Loucy (cell line): ENCODE data around the gene TRIP6.

Experiments
- H2AFZ ChIP-seq: fragments of 200-600 bp; sonication (generic); 2 replicates; pipeline ENCODE4 v1.6.0; 2016; ENCODE audit warnings: antibody characterized with exemption, mild to moderate bottlenecking, low read length, moderate library complexity
- H3F3A ChIP-seq: fragments of 200-600 bp; 2 replicates; pipeline ENCODE4 v1.6.0; 2016; ENCODE audit warnings: antibody characterized with exemption, low read depth, mild to moderate bottlenecking
- H3K27me3 ChIP-seq: fragments of 200-600 bp; sonication (generic); 2 replicates; pipeline ENCODE4 v1.6.1; 2014; ENCODE audit warnings: low read length, mild to moderate bottlenecking; ENCODE audit not compliant: insufficient read depth, poor library complexity, severe bottlenecking
- H3K36me3 ChIP-seq: fragments of 200-600 bp; sonication (generic); 2 replicates; pipeline ENCODE4 v1.6.1; 2016; ENCODE audit warnings: low read length; ENCODE audit not compliant: insufficient read depth
- H3K4me1 ChIP-seq: fragments of 200-600 bp; sonication (generic); 2 replicates; pipeline ENCODE4 v1.5.1; 2014; ENCODE audit warnings: low read length, mild to moderate bottlenecking; ENCODE audit not compliant: insufficient read depth, poor library complexity, severe bottlenecking
- H3K4me2 ChIP-seq: fragments of 200-600 bp; sonication (generic); 2 replicates; pipeline ENCODE4 v1.6.0; 2014; ENCODE audit warnings: antibody characterized with exemption, low read length, low read depth, mild to moderate bottlenecking; ENCODE audit not compliant: poor library complexity, severe bottlenecking
- H3K4me3 ChIP-seq: fragments of 200-600 bp; sonication (generic); 2 replicates; pipeline ENCODE4 v1.5.1; 2014; ENCODE audit warnings: low read length, mild to moderate bottlenecking, mixed read lengths; ENCODE audit not compliant: poor library complexity, severe bottlenecking
- H3K79me2 ChIP-seq: fragments of 200-600 bp; sonication (generic); 2 replicates; pipeline ENCODE4 v1.6.1; 2014; ENCODE audit warnings: low read length; ENCODE audit not compliant: insufficient read depth
- H3K9ac ChIP-seq: fragments of 200-600 bp; sonication (generic); 2 replicates; pipeline ENCODE4 v1.6.0; 2014; ENCODE audit warnings: mild to moderate bottlenecking, low read depth, low read length, moderate library complexity; ENCODE audit not compliant: poor library complexity, severe bottlenecking
- H3K9me2 ChIP-seq: fragments of 200-600 bp; sonication (generic); replicated peaks from 2 replicates; pipeline ENCODE4 v1.6.1; 2016; ENCODE audit warnings: low read depth, low read length, mixed read lengths
- H3K9me3 ChIP-seq: fragments of 200-600 bp; sonication (generic); 2 replicates; pipeline ENCODE4 v1.6.1; 2014; ENCODE audit warnings: mild to moderate bottlenecking, antibody characterized with exemption, low read length, low read depth; ENCODE audit not compliant: insufficient read depth
- H4K20me1 ChIP-seq: fragments of 200-600 bp; sonication (generic); 2 replicates; pipeline ENCODE4 v1.6.0; 2014; ENCODE audit warnings: antibody characterized with exemption, low read length, mild to moderate bottlenecking; ENCODE audit not compliant: insufficient read depth, poor library complexity, severe bottlenecking
- EZH2phosphoT487 ChIP-seq: fragments of 200-600 bp; IDR thresholded peaks from 2 replicates; pipeline ENCODE4 v1.6.1; 2018; ENCODE audit warnings: antibody characterized with exemption, mild to moderate bottlenecking, moderate library complexity, borderline replicate concordance
- TF ChIP-seq, protein P1 (sequence below): fragments of 200-600 bp; sonication (generic); conservative IDR thresholded peaks from 2 replicates; pipeline ENCODE4 v1.5.1; 2014; ENCODE audit warnings: mild to moderate bottlenecking, antibody characterized with exemption, low read length

The TRIP6 gene, protein sequence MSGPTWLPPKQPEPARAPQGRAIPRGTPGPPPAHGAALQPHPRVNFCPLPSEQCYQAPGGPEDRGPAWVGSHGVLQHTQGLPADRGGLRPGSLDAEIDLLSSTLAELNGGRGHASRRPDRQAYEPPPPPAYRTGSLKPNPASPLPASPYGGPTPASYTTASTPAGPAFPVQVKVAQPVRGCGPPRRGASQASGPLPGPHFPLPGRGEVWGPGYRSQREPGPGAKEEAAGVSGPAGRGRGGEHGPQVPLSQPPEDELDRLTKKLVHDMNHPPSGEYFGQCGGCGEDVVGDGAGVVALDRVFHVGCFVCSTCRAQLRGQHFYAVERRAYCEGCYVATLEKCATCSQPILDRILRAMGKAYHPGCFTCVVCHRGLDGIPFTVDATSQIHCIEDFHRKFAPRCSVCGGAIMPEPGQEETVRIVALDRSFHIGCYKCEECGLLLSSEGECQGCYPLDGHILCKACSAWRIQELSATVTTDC

DNA sequence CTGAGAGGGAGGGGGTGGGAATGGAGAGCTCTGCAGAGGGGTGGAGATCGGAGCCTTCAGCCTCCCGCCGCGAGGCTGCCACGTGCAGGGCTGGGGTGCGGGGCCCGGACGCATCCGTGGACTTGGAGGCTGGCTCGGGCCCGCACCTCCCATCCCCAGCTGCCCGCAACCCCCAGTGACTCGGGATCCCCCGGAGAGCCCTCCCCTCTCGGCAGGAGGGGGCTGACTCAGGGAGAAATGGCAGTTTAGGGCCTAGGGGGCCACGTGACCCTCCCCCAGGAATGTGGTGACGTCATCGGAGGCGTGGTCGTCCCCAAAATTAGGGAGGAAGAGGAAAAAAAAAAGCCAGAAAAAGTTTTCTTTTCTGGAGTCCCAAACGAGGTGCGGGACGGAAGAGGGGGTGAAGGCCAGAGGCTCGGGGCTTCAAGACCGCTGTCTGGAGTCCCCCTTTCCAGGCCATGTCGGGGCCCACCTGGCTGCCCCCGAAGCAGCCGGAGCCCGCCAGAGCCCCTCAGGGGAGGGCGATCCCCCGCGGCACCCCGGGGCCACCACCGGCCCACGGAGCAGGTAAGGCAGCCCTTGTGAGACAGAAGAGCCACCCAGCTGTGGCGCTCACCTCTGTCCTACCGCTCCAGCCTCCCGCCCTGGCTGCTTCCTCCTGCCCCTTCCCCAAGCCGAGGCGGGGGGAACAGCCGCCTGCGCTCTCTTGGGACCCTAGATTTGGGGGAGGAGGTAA, at the start of gene TRIP6:
TSS of gene TRIP6 (plus strand) at position 348 of the 736 bp plus-strand sequence. CDS start at position 459, 111 bp downstream.
- peaks cover 12% of the 10 kb centered on the region for H3K4me1 ChIP-seq
- peaks cover 29% of the 10 kb centered on the region for H3K79me2 ChIP-seq
- H4K20me1 ChIP-seq: no peaks in the 10 kb centered on the region
- TF ChIP-seq, protein P1, sequence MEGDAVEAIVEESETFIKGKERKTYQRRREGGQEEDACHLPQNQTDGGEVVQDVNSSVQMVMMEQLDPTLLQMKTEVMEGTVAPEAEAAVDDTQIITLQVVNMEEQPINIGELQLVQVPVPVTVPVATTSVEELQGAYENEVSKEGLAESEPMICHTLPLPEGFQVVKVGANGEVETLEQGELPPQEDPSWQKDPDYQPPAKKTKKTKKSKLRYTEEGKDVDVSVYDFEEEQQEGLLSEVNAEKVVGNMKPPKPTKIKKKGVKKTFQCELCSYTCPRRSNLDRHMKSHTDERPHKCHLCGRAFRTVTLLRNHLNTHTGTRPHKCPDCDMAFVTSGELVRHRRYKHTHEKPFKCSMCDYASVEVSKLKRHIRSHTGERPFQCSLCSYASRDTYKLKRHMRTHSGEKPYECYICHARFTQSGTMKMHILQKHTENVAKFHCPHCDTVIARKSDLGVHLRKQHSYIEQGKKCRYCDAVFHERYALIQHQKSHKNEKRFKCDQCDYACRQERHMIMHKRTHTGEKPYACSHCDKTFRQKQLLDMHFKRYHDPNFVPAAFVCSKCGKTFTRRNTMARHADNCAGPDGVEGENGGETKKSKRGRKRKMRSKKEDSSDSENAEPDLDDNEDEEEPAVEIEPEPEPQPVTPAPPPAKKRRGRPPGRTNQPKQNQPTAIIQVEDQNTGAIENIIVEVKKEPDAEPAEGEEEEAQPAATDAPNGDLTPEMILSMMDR: no peak
- TF ChIP-seq EZH2phosphoT487: no peak
- H3K9me3 ChIP-seq: no peaks in the 10 kb centered on the region
- H3K9ac ChIP-seq: peak within 1 kb of the TSS; percentile 97
- H2AFZ ChIP-seq: peak within 1 kb of the TSS; percentile 73
- H3K4me3 ChIP-seq: peak within 1 kb of the TSS; percentile 79
- H3K27me3 ChIP-seq: no peaks in the 10 kb centered on the region
- peaks cover 4% of the 10 kb centered on the region; the same call in 1 of the 2 replicates for H3K36me3 ChIP-seq
- H3K4me2 ChIP-seq: peak within 1 kb of the TSS; percentile 87
- no peaks in the 10 kb centered on the region for H3F3A ChIP-seq
- no peaks in the 10 kb centered on the region for H3K9me2 ChIP-seq

DNA sequence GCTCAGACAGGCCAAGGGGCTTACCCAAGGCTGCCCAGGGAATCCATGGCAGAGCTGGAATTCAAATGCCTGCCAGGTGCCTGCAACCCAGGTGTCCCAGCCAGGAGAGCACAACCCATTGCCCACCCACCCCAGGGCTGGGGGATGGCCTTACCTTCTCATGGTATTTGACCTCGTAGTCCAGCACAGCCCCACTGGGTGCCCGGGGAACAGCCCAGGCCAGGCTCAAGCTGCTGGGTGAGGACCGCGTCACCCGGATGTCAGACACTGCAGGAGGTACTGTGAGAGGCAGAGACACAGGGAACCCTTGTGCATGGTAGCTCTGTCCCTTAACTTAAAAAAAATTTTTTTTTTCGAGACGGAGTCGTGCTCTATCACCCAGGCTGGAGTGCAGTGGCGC, 48.8 kb upstream of the TRIP6 start:
- TF ChIP-seq EZH2phosphoT487: no peak
- TF ChIP-seq, protein P1: no peak
- H3K4me1 ChIP-seq: no peaks in the 10 kb centered on the region
- no peak overlapping the region for H3K4me2 ChIP-seq
- H3K9ac ChIP-seq: no peak overlapping the region
- H3K4me3 ChIP-seq: no peak overlapping the region
- no peaks in the 10 kb centered on the region for H3K27me3 ChIP-seq
- H3F3A ChIP-seq: no peaks in the 10 kb centered on the region
- H4K20me1 ChIP-seq: no peaks in the 10 kb centered on the region
- H3K9me3 ChIP-seq: no peaks in the 10 kb centered on the region
- H3K9me2 ChIP-seq: no peaks in the 10 kb centered on the region
- no peaks in the 10 kb centered on the region for H3K79me2 ChIP-seq
- H3K36me3 ChIP-seq: no peaks in the 10 kb centered on the region
- H2AFZ ChIP-seq: no peak overlapping the region

DNA sequence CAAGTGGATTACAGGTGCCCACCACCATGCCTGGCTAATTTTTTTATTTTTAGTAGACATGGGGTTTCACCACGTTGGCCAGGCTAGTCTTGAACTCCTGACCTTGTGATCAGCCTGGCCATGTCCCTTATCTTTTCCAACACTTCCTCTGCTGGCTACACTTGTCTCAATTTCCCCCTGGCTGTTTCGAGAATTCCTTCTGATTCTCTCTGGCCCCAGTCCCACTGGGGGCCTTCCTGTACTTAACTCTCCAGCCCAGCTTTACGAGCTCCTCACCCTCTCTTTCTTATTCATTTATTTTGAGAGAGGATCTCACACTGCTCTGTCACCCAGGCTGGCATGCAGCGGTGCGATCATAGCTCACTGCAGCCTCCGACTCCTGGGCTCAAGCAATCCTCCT, 48.4 kb upstream of the TRIP6 start:
- Histone ChIP-seq H3F3A (no peaks in the 10 kb centered on the region), H3K9me2 (no peaks in the 10 kb centered on the region), H3K27me3 (no peaks in the 10 kb centered on the region), H3K36me3 (no peaks in the 10 kb centered on the region), H4K20me1 (no peaks in the 10 kb centered on the region), H3K9me3 (no peaks in the 10 kb centered on the region), H3K4me3 (no peak overlapping the region), H2AFZ (no peak overlapping the region), H3K9ac (no peak overlapping the region), H3K79me2 (no peaks in the 10 kb centered on the region), H3K4me2 (no peak overlapping the region), H3K4me1 (no peaks in the 10 kb centered on the region)
- TF ChIP-seq, protein P1: no peak
- no peak for TF ChIP-seq EZH2phosphoT487
